Endothelial cell of umbilical vein (primary cell): ENCODE measurements around the gene PSMB5. TPM values are rescaled to one million over a fixed set of nuclear protein-coding genes. Genes with fewer than 3 reads are reported as not detected.

Source experiments
- BruUV-seq: library from RNA; stranded (reverse); fragments of 400-500 nt; replicated peaks from 2 replicates; lab custom pipeline; 2021; lab: Mats Ljungman, UMichigan
- CTCF ChIA-PET: fragments of 300-600, 350-600 bp; sonication (Branson Sonifier 250); formaldehyde crosslinking; loops from one replicate; lab custom pipeline; 2021; ENCODE audit warnings: antibody characterized with exemption, inconsistent platforms; lab: Charles Lee
- POLR2A ChIA-PET: fragments of 300-600, 350-600 bp; sonication (Branson Sonifier 250); formaldehyde crosslinking; loops from one replicate; lab custom pipeline; 2021; ENCODE audit warnings: antibody characterized with exemption, inconsistent platforms; lab: Charles Lee
- DNase-seq: peaks from one replicate; pipeline ENCODE4 v3.0.0-alpha.2; 2011; ENCODE audit warnings: low read depth, low spot score
- FAIRE-seq: peaks from 2 replicates; lab custom pipeline; 2011; peaks lifted over from hg19 to GRCh38; lab: Jason Lieb, UNC
- H2AFZ ChIP-seq: 2 replicates; pipeline ENCODE4 v1.6.0; 2012; ENCODE audit warnings: low read depth, low read length, control low read depth, inconsistent platforms
- H3K27ac ChIP-seq: 2 replicates; pipeline ENCODE4 v1.5.1; 2011; ENCODE audit warnings: low read depth, mild to moderate bottlenecking, control low read depth, low read length, moderate library complexity; ENCODE audit not compliant: insufficient read depth
- H3K27me3 ChIP-seq, 2 experiments: 2 replicates each; pipeline versions ENCODE4 v1.6.0 to v1.6.1; 2011; ENCODE audit warnings: low read length in 2 of 2, mixed read lengths in 1 of 2; ENCODE audit not compliant: control insufficient read depth in 2 of 2, insufficient read depth in 2 of 2
- H3K36me3 ChIP-seq, 2 experiments: 2 replicates in 1 of 2; 3 replicates in 1 of 2; pipeline ENCODE4 v1.5.1; 2011; ENCODE audit warnings: low read length in 2 of 2, mild to moderate bottlenecking in 1 of 2, moderate library complexity in 1 of 2; ENCODE audit not compliant: control insufficient read depth in 2 of 2, insufficient read depth in 2 of 2; ENCODE audit errors: extremely low read depth in 1 of 2
- H3K4me1 ChIP-seq: 3 replicates; pipeline ENCODE4 v1.5.1; 2011; ENCODE audit warnings: mild to moderate bottlenecking, low read length; ENCODE audit not compliant: control insufficient read depth, insufficient read depth; ENCODE audit errors: extremely low read depth
- H3K4me2 ChIP-seq: 2 replicates; pipeline ENCODE4 v1.6.1; 2011; ENCODE audit warnings: low read length, control low read depth, mixed read lengths; ENCODE audit not compliant: insufficient read depth
- H3K4me3 ChIP-seq, 3 experiments: fragments of 200-600 bp in 1 of 3; sonication (generic), shearing (Covaris generic) in 1 of 3; replicated peaks in 1 of 3; 2 replicates each; pipeline ENCODE4 v1.5.1; 2011 to 2016; ENCODE audit warnings: control low read depth in 3 of 3, low read length in 3 of 3, mild to moderate bottlenecking in 2 of 3, inconsistent platforms in 1 of 3, low read depth in 1 of 3, moderate library complexity in 1 of 3; ENCODE audit not compliant: insufficient read depth in 1 of 3
- H3K79me2 ChIP-seq: 2 replicates; pipeline ENCODE4 v1.6.0; 2012; ENCODE audit warnings: low read length, inconsistent platforms; ENCODE audit not compliant: control insufficient read depth, insufficient read depth
- H3K9ac ChIP-seq: replicated peaks from 2 replicates; pipeline ENCODE3; 2011; ENCODE audit warnings: low read length, control low read depth; ENCODE audit not compliant: insufficient read depth; ENCODE audit errors: extremely low read depth
- H3K9me1 ChIP-seq: replicated peaks from 3 replicates; pipeline ENCODE4 v1.6.0; 2011; ENCODE audit warnings: mild to moderate bottlenecking, low read length; ENCODE audit not compliant: control insufficient read depth, insufficient read depth; ENCODE audit errors: extremely low read depth
- H3K9me3 ChIP-seq: replicated peaks from 2 replicates; pipeline ENCODE4 v1.5.1; 2012; ENCODE audit warnings: low read length, inconsistent platforms; ENCODE audit not compliant: control insufficient read depth, insufficient read depth
- H4K20me1 ChIP-seq: replicated peaks from 2 replicates; pipeline ENCODE3; 2011; ENCODE audit warnings: mild to moderate bottlenecking, low read length; ENCODE audit not compliant: control insufficient read depth, insufficient read depth; ENCODE audit errors: extremely low read depth
- EZH2 ChIP-seq: IDR thresholded peaks from 2 replicates; pipeline ENCODE4 v1.6.1; 2012; ENCODE audit warnings: borderline replicate concordance, low read depth, mild to moderate bottlenecking, moderate library complexity, low read length, inconsistent platforms; ENCODE audit not compliant: severe bottlenecking
- FOS ChIP-seq: IDR thresholded peaks from 2 replicates; pipeline ENCODE4 v1.6.1; 2011; ENCODE audit warnings: mild to moderate bottlenecking, low read length, moderate library complexity, borderline replicate concordance; ENCODE audit not compliant: insufficient read depth
- GATA2 ChIP-seq: IDR thresholded peaks from 2 replicates; pipeline ENCODE4 v1.7.0; 2011; ENCODE audit warnings: low read depth, mild to moderate bottlenecking, moderate library complexity, mixed read lengths, low read length; ENCODE audit not compliant: insufficient read length, insufficient read depth
- JUN ChIP-seq: IDR thresholded peaks from 2 replicates; pipeline ENCODE4 v1.6.1; 2011; ENCODE audit warnings: borderline replicate concordance, low read depth; ENCODE audit not compliant: insufficient read length, insufficient read depth
- MYC ChIP-seq: IDR thresholded peaks from one replicate; pipeline ENCODE4 v1.6.1; 2011; ENCODE audit warnings: mild to moderate bottlenecking, low read depth, low read length
- POLR2A ChIP-seq: IDR thresholded peaks from 2 replicates; pipeline ENCODE4 v1.6.1; 2012; ENCODE audit warnings: low read depth, mild to moderate bottlenecking, control low read depth, low read length
- POLR2AphosphoS5 ChIP-seq: IDR thresholded peaks from 2 replicates; pipeline ENCODE4 v1.6.1; 2012; ENCODE audit warnings: low read depth, mild to moderate bottlenecking, control low read depth, low read length, moderate library complexity; ENCODE audit not compliant: insufficient read depth
- dilution Hi-C: fragments of 300-500 bp; cut with MboI; formaldehyde crosslinking; loops from one replicate; pipeline ENCODE4 v1.15.0; 2019; ENCODE audit warnings: low sequenced_read_pairs; ENCODE audit not compliant: extremely low pct_ligation_motif_present
- intact Hi-C: fragments of 100-400 bp; cut with micrococcal nuclease; formaldehyde crosslinking; loops from one replicate; pipeline ENCODE4 v1.10.0; 2022
- polyA plus RNA-seq, 4 experiments: library from polyadenylated mRNA; depleted of rRNA in 3 of 4; stranded (reverse) in 3 of 4; unstranded in 1 of 4; fragments of >200 nt; gene quantifications; 2 replicates each; pipeline versions ENCODE4 v1.2.1 to v1.2.3, GENCODE V29; 2011 to 2012; ENCODE audit warnings: missing spikeins in 1 of 4
- total RNA-seq: library from RNA; stranded (reverse); gene quantifications from 2 replicates; pipeline ENCODE4 v1.2.3, GENCODE V29; 2021
- TF ChIP-seq, protein P1 (sequence below), 2 donors: IDR thresholded peaks; 1 replicate in 1 of 2; 2 replicates in 1 of 2; pipeline ENCODE4 v1.5.1; 2011; ENCODE audit warnings: low read length in 2 of 2, mild to moderate bottlenecking in 2 of 2, moderate library complexity in 2 of 2, control low read depth in 1 of 2, inconsistent platforms in 1 of 2, low read depth in 1 of 2; ENCODE audit not compliant: insufficient read depth in 1 of 2; ENCODE audit errors: extremely low read depth in 1 of 2
- TF ChIP-seq, protein P2 (sequence below): IDR thresholded peaks from 2 replicates; pipeline ENCODE4 v1.6.1; 2011; ENCODE audit not compliant: insufficient read depth, insufficient read length

PSMB5 gene
- total and polyA plus RNA-seq, 2 donors (not counting 3 experiments of a cell fraction or from before 2014, with no cell fraction given) = 236 to 464 TPM

GRCh38 chr14:22979748-22980392, 54.8 kb downstream of the PSMB5 start:
- Histone ChIP-seq H3K9me1 (no peaks in the 10 kb centered on the region), H3K36me3 (peaks cover 0 to 8% of the 10 kb centered on the region in 2 experiments), H3K27me3 (no peaks in the 10 kb centered on the region), H3K4me3 (peak overlapping the region; percentile 66 to 94 (median 89)), H4K20me1 (no peaks in the 10 kb centered on the region), H3K9ac (peak overlapping the region; percentile 87), H3K9me3 (no peaks in the 10 kb centered on the region), H3K27ac (peak overlapping the region; percentile 87), H3K4me1 (peaks cover 51% of the 10 kb centered on the region), H2AFZ (peak overlapping the region; percentile 31), H3K4me2 (peak overlapping the region; percentile 98), H3K79me2 (peaks cover 46% of the 10 kb centered on the region)
- FAIRE-seq = no peak
- CTCF ChIA-PET = no interaction called here
- DNase-seq = no peak
- dilution Hi-C loops (loop anchor here (10.0 kb wide), 1 partner anchor 85 kb away; no protein-coding TSS in a partner anchor), intact Hi-C loops (loop anchor here (10.0 kb wide), 1 partner anchor 205 kb away; the partner anchor contains the start of gene SLC7A8)
- no peak for TF ChIP-seq EZH2
- TF ChIP-seq JUN = no peak
- TF ChIP-seq, protein P1, sequence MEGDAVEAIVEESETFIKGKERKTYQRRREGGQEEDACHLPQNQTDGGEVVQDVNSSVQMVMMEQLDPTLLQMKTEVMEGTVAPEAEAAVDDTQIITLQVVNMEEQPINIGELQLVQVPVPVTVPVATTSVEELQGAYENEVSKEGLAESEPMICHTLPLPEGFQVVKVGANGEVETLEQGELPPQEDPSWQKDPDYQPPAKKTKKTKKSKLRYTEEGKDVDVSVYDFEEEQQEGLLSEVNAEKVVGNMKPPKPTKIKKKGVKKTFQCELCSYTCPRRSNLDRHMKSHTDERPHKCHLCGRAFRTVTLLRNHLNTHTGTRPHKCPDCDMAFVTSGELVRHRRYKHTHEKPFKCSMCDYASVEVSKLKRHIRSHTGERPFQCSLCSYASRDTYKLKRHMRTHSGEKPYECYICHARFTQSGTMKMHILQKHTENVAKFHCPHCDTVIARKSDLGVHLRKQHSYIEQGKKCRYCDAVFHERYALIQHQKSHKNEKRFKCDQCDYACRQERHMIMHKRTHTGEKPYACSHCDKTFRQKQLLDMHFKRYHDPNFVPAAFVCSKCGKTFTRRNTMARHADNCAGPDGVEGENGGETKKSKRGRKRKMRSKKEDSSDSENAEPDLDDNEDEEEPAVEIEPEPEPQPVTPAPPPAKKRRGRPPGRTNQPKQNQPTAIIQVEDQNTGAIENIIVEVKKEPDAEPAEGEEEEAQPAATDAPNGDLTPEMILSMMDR (IDR thresholded peaks at IDR 0.05; ENCODE audit: extremely low read depth in 1 of 2, insufficient read depth in 1 of 2, low read depth in 1 of 2, low read length in 2 of 2) = no peak
- no peak for TF ChIP-seq MYC
- no peak for TF ChIP-seq POLR2AphosphoS5
- no peak for TF ChIP-seq GATA2
- no peak for TF ChIP-seq FOS
- TF ChIP-seq, protein P2, sequence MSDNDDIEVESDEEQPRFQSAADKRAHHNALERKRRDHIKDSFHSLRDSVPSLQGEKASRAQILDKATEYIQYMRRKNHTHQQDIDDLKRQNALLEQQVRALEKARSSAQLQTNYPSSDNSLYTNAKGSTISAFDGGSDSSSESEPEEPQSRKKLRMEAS = no peak
- no peak for TF ChIP-seq POLR2A
- TSS peak; percentile 7 for BruUV-seq
- POLR2A ChIA-PET = no interaction called here
